GM18520 (cell line): ENCODE results near the gene RXRB.

Experiments used
- ATAC-seq: cut with Tn5 transposase; IDR thresholded peaks from one replicate; pipeline ENCODE4 v1.9.1; 2021; ENCODE audit not compliant: unreplicated experiment

The RXRB gene

DNA sequence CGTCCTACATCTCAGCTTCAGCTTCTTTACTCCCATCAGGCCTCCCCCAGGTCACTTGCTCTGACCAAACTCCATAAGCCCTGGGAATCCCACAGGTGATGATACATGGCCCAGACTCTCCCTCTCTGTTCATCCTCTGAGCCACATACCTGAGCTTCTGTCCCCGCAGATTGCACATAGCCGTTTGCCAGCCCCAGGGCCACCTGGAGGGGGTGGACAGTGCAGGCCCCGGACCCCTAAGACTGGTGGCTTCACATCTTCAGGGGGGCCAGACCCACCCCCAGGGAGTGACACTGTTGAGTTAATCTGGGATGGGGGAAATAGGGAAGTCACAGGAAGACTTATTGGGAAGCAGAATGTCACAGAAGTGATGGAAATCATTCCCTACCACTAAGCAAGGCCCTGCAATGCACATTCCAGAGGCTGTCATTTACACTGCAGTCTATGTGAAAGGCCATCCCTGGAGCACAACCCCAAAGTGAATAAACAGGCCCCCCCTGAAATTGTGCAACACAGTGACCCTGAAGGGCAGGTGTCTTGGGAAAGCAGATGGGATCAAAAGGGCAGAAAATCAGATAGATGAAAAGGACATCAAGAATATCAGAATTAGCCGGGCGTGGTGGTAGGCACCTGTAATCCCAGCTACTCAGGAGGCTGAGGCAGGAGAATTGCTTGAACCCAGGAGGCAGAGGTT, 2.2 kb downstream of the RXRB start:
- ATAC-seq: no peak

DNA sequence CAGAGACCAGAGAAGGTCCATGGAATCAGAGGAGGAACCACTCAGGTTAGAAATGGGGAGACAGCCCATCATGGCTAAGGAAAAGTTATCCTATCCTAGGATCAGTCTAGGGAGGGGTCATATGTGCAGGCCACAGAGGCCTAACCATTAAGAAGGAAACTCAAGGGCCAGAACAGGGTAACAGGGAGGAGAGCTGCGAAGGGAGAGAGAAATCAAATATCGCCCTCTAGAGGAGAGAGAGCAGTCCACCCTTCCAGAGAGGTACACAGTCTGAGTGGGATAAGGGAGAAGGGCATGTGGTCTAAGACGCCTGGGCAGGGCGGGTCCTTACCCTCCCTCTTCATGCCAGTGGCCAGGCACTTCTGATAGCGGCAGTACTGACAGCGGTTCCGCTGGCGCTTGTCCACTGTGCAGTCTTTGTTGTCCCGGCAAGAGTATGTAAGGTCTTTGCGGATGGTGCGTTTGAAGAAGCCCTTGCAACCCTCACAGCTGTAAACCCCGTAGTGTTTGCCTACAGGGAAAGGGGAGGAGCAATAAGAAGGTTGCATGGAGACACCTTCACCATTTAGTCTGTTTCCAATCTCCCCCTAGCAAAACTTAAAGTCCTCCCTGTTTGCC, 2.9 kb downstream of the RXRB start:
- ATAC-seq: no peak

DNA sequence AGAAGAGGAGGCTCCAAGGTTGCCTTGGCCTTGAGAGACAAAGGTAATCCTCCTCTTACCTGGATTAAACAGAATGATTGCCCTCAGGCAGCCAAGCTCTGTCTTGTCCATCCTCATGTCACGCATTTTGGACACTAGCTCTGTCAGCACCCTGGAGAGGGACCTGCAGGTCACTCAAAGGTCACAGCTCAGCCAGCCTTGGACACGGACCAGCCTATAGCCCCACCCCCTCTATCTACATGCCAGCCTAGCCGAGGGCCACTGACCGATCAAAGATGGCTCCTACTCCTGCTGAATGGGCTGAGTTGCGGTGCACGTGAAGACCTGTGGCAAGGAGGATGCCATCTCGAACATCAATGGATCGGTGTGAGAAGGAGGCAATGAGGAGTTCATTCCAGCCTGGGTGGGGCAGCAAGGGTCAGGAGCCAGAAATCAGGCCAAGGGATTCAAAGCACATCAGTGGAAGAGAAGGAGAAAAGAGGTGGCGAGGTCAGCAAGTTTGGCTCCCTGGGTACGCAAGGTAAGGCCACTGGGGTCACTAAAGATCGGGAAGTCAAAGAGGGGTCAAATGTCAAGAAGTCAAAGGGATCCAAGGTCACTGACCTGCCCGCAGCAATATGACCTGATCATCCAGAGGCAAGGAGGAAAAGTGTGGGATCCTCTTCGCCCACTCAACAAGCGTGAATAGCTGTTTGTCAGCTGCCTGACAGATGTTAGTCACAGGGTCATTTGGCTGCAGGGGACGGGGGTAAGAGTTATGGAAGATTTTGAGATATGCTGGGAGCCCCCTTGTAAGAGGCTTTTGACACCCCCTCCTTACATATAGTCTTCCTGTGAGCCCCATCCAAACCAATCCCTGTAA, 4.9 kb downstream of the RXRB start:
- no peak for ATAC-seq

DNA sequence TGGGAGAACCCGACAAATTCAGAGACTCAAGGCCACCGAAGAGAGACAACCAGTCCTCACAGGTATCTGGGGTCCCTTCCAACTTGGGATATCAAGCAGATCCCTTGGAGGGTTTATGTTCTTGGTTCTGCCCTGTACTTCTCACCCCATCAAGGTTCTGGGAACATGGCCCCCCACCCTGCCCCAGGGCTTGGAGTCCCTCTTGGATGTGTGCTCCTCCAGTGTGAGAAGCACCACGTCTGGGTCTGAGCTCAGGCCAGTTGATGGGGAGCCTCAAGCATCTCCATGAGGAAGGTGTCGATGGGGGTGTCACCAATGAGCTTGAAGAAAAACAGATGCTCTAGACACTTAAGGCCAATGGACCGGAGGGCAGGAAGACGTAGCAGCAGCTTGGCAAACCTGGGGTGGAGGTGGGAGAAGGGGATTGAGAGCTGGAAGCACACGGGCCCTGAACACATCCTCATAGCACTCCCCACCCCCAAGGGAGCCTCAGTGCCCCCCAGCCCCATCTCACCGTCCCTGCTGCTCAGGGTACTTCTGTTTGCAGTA, 6.0 kb downstream of the RXRB start:
- ATAC-seq: no peak

DNA sequence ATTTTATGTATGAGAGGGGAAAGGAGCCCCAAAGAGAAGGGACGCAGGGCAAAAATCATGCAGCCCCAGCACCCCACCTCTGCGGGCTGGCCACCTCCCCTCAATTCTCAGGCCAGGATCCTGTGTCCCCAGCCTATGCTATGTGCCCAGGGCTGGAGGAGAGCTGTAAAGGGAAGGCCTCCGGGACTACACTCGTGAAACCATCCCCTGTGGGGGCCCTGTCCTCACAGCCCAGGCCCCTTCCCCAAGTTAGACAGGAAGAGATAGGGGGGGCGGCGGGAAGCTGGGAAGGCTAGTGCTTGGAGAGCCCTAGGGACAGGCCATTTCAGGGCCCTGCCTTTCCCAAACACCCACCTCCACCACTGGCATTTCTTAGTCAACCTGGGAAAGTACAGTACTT, 6.8 kb downstream of the RXRB start:
- ATAC-seq: no peak

DNA sequence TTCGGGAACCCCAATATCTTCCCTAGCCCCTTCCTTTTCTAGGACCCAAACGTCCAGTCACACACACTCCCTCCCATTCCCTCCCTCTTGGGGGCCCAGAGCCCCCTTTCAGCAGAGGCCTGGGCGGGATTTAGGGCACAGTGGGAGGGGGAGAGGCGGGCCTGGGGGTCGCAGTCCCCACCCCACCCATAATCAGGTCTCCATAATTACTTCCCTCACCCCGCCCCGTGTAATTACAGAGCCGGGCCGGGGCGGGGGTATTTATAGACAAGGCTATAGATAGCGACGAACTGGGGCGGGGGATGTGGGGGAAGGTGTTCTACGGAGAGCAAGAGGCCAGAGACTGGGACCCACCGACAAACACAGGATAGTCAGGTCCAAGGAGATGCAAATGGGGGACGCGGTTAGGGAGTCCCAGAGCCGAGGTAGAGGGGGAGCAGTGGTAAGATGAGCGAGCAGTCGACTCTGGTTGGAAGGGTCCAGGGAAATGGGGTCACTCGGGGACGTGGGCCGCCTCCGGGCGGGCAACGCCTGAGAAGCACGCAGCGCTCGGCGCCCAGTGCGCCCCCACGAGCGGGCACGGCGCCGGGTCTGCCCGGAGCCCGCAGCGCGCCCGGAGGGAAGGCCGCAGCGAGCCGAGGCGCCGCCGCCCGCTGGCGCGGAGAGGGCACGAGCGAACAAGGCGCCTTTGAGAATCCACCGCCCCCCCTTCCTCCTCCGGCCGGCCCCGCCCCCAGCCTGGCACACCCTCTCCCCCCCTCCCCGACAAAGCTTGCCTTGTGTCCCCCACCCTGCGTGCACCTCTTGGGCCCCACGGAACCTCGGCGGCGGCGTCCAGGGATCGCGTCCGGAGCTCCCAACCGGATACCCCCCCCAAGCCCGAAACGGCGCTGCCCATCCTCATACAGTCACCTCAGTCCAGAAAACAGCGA, 7.5 kb downstream of the RXRB start:
- no peak for ATAC-seq

DNA sequence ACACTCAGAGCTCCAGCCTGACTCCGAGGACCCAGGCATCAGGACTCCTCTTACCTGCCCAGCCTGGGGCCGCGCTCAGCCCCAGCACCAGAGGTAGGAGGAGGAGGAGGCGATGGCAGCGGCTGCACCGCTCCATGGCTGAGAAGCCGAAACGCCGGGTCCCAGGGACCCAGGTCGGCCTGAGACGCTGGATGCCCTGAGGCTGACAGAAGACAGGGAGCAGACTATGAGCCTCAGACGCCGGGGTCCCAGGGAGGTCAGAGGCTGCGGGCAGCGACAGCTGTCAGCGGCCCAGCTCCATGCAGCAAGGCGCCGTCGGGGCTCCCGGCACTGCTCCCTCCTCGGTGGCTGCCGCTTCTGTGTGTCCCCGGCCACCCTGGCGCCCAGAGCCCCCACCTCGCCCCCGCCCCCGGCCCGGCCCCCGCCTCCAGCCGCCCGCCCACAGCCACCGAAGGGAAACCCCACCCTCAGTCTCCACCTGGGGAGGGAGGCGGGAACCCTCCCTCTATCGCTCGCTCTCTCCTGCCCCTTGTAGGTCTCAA, 8.3 kb downstream of the RXRB start, which contains the start of gene COL11A2:
Gene COL11A2, minus strand, starts transcription at position 363 of the 542 bp plus-strand sequence. Its CDS starts 227 bp downstream, at position 136.
- ATAC-seq: no peak

DNA sequence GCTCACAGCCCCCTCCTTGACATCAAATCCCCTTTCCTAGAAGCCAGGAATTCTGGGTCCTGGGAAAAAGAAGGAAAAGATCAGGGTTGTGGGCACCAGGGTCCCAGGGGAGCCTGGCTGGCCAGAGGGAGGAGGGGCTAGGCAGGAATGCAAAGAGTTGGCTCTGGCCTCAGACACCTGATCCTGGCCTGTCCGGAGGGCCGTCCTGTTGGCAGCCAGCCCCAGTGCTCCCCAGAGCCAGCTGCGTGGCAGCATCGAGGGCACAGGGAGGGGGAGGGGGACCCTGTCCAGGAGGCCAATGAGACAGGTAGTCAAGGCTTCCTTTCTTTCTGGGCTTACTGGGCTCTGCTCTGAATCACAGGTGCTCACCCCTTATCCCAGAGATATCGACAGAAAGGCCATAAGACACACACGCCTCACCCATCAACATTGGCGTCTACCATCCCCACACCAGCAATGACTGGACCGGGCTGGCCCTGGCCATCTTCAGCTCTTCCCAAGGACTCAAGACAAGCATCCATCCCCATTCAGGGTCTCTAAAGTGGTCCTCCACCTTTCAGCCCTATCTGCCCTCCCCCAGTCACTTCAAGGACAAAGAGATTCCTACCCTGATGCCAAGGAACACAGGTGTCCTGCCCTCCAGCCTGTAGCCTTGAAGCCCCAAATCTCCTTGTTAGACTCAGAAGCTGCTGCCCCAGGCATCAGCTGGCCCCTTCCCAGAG, 8.9 kb downstream of the RXRB start:
- ATAC-seq: no peak

DNA sequence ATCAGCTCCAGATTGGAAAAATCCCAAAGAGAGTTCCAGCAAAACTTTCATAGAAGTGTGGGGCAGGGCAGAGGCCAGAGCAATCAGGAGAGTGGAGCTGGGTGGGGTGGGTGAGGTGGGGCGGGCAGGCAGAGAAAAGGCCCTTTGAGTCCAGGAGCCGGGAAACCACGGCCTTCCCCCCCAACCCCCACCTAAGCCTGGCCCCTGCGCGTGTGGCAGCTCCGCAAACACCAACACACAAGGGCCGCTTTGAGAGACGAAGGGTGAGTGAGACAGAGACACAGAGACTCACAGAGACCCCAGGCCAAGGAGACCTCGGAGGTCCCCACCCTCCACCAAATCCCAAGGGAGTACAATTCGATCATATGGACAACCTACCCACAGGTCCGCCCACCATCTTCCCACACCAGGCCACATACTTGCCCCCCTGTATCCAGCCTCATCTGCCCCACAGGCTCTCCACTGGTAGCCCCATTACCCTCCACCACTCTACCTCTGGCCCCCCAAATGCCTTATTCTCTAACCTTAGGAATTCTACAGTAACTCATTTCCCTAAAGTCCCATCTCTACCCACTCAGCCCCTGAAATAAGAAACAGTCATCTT, 9.9 kb downstream of the RXRB start:
- ATAC-seq: no peak

DNA sequence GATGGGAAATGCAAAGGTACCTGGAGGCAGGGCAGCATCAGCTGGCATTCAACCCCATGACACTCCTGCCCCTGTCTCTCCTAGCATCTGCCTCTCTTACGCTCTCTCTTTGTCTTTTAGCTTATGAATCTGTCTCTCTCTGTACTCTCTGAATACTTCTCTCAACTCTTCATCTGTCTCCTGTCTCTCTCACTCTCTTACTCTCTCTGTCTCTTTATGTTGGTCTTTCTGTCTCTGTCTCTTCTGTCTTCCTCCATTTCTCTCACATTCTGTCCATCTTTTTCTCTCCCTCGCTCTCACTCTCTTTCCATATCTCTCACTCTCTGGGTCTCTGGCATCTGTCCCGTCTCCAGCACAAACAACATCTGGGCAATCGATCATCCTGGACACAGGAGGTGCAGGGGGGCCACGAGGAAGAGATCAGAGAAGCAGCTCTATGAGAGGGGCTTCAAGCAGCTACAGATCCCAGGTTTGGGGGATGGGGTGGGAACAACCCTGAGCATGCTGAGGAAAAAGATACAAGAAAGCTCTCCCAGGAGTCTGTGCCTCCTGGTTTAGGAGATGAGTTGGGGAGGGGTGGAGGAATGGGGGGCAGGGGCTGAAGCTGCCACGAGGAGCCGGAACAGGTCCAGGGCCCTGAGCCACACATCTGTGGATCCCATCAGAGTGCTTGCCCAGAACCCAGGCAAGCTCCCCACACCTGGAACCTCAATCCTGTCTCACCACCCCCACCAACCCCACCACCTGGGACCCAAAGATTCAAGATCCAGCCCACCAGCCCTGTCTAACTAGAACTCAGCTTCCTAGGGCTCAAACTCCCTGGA, 10.6 kb downstream of the RXRB start:
- no peak for ATAC-seq

DNA sequence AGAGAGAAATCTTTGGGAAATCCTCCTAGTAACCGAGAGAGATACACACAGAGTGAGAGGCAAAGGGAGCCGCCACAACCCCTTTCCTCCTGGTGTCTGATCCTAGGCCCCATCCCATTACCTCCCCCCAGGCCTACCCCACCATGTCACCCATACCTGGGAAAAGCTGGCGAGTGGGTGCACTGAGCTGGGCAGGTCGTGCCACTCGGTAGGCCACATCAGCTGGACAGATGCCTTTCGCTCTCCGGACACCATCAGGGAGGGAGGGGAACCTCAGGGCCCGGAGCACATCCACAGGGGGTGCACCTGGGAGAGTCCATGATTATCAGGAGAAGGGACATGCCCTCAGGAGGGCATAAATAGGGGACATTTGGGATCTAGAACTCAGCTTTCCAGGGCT, 11.3 kb downstream of the RXRB start:
- ATAC-seq: no peak

DNA sequence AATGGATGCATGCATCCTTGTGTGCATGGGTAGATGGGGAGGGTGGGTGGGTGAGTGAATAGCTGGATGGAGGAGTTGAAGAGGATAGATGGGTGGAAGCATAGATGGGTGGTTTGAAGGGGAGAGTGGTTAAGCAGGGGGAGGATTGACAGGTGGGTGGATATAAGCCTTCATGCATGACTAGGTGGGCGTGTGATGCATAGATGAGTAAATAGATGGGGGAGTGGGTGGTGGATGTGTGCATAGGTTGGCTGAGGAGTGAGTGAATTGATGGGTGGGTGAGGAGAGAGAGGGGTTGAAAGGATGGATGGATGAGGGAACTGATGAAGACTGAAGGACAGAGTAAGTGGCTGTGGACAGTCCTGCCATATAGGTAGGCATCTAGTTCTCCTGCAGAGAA, 12.7 kb downstream of the RXRB start:
- no peak for ATAC-seq

DNA sequence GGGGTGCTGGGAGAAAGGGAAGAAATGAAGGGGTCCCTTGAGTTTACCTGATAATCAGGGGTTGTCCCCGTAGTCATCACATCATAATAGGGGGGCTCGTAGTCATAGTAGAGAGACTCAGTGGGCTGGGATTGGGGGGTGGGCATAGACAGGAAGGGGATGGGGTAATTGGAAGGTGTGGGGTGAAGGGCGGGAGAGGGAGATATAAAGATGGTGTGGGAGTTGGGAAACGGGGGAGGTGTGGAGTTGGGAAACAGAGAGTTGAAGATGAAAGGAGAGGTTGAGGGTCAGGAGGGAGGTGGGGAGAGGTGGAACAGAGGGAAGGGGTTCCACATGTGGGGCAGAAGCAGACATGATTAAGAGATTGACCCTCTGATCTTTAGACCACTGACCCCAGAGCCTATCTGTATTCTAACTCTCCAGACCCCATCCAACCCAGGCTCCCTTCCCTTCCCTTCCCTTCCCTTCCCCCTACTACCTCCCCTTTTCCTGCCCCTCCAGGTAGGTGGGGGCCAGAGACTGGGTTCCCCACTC, 14.7 kb downstream of the RXRB start:
- ATAC-seq: no peak

DNA sequence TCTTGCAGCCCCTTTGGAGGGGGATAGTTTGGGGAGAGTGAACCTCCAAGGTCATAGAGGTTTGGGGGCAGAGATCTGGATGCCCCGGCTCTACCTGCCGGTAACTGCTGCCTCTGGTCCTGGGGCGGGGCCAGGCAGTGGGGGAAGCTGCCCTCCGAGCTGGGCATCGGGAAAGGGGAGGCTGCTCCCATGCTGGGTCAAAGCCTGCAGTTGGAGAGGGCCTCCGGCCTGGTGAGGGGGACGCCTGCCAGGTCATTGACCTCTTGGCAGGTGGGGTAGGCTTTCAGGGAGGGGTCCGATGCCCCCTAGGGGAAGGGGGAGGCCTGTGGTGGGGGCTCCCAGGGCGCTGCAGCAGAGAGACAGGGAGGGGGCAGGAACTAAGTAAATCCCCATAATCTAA, 15.3 kb downstream of the RXRB start:
- ATAC-seq: no peak

DNA sequence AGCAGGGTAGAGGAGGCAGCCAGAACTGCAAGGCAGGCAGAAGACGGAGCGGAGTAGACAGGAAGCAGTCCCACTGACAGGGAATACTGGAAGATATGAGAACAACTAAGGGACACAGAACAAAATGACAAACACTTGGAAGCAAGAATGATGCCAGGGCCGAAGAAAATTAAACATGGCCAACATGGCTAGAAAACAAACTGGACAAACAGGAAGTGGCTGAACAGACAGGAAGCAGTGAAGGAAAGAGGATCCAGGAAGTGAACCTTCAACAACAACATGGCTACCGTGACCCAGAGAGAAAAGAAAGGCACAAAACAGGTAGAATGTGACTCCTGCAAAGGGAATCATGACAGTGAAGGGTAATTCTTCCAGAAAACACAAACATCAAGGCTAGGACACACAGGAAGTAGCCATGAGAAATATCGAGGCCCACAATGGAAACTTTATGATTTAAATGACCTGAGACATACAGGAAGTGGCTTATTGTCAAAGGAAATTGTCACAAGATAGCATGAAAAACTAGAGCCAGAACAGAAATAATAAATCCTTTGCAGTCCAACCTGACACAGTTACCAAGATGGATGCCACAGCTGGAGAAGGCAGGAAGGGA, 17.3 kb downstream of the RXRB start:
- ATAC-seq: no peak

DNA sequence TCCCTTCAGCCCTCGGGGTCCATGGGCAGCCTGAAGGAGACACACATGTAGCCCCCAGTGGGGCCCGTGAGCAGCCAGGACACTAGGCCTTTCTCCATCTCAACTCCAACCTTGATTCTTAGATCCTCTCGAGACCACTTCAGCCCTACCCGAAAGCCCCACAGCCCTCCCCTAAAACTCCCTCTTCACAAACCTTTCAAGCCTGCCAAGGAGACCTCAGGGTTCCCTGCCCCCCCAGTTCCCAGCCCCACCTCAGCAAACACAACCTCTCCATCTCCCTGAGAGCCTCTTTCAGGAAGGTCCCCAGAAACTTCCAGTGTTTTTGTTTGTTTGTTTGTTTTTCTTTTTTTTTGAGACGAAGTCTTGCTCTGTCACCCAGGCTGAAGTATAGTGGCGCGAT, 19.3 kb downstream of the RXRB start:
- no peak for ATAC-seq

DNA sequence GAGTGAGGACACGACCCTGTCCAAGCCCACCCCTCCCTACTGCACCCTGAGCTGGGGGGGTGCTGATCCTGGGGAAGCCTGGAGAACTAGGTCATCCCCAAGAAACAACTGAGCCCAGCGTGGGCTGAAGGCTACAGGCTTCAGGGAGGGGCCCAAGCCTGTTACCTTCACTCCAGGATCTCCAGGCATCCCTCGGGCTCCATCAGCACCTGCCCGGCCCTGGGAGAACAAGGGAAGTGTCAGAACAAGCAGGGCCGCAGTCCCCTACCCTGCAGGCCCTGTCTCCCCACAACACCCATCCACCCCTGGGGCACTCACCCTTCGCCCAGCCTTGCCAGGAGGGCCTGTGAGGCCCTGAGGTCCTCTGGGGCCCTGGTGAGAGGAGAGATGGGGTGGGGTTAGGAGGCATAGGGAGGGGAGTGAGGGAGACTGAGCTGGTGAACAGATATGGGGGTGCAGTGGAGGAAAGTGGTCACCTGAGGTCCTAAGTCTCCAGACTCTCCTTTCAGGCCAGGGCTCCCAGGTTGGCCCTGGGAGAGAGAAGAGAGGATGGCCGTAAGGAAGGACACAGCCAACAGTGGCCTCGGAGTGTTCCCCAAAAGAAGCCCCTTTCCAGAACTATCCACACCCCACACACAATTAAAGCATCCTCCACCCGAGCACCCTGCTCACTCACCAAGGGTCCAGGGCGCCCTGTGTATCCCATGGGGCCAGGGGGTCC, 21.6 kb downstream of the RXRB start:
- no peak for ATAC-seq
